Measurements from ENCODE around the gene CLCN4.

DNA sequence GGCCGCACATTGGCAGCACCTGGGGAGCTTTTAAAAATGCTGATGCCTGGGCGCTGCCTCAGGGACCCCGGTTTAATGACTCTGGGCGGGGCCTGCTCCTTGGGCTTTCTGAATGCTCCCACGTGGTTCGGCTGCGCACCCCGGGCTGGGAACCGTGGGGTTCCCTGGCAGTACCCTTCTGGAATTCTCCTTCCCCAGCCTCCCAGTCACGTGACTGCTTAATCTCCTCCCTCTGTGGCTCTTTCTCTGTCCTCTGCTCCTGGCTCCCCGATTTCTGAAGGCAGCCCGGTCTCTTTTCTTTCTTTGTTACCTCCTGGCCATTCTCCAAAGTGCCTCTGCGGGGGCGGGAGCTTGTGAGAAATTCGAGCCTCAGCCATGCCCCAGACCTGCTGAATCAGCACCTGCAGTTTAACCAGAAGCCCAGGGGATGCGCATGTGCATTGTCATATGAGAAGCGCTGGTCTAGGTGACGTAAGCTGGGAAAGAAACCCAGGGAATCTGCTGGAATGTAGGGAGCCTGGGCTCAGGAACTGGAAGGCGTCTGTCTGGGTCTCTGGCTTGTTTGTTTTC lies 16.6 kb downstream of the CLCN4 start:
- TF ChIP-seq GATA2 (IDR thresholded peaks at IDR 0.05; ENCODE audit: low read depth, low read length) (no peak), GATA3 (IDR thresholded peaks at IDR 0.05; ENCODE audit: low read depth, low read length) (no peak)
